Measurements from ENCODE around the gene EVL. TPM values are rescaled to one million over a fixed set of nuclear protein-coding genes. Genes with fewer than 3 reads are reported as not detected.

EVL gene
- total and polyA plus RNA-seq, 8 donors, result 23.0 to 68.4 (median 41.3) TPM

- Histone ChIP-seq H3K36me3 (no peaks in the 10 kb centered on the region), H3K27ac (no peak overlapping the region), H3K4me1 (no peaks in the 10 kb centered on the region), H3K4me3 (peak overlapping the region in 1 of 4 donors; percentile 18), H3K9me3 (no peaks in the 10 kb centered on the region), H3K27me3 (no peaks in the 10 kb centered on the region)
- TF ChIP-seq, protein P1, sequence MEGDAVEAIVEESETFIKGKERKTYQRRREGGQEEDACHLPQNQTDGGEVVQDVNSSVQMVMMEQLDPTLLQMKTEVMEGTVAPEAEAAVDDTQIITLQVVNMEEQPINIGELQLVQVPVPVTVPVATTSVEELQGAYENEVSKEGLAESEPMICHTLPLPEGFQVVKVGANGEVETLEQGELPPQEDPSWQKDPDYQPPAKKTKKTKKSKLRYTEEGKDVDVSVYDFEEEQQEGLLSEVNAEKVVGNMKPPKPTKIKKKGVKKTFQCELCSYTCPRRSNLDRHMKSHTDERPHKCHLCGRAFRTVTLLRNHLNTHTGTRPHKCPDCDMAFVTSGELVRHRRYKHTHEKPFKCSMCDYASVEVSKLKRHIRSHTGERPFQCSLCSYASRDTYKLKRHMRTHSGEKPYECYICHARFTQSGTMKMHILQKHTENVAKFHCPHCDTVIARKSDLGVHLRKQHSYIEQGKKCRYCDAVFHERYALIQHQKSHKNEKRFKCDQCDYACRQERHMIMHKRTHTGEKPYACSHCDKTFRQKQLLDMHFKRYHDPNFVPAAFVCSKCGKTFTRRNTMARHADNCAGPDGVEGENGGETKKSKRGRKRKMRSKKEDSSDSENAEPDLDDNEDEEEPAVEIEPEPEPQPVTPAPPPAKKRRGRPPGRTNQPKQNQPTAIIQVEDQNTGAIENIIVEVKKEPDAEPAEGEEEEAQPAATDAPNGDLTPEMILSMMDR (IDR thresholded peaks at IDR 0.05), result no peak
- 86% methylated on average over 10 of the region's 10 CpGs for WGBS, 2 donors
- intact Hi-C loops (cut with DNase I), result no loop called here
- FAIRE-seq, result no peak
- DNase-seq, result no peak
- peak in 1 of 4 donors; percentile 44 for ATAC-seq
Observed at GRCh38 chr14:100065942-100066574, 836 bp downstream of the EVL start.

DNA sequence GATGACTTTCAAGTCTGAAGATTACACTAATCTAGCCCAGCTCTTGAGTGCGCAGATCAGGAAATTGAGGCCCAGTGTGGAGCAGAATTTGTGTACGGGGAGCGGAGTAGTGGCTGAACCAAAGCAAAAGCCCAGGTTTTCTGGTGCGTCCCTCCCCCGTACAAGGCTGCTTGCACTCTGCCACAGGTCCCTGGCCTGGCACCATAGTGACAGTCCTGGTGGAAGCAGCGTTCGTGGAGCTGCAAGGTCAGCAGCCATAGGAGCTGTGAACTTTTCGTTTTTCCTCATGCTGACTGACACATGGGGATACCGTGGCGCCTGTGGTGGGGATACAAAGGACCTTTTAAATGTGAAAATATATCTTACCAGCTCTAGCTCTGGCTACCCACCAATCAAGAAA lies 1.7 kb downstream of the EVL start:
- 78 to 79% methylated on average over 10 of the region's 10 CpGs for WGBS, 2 donors
- Histone ChIP-seq H3K4me3 (peak overlapping the region in 1 of 4 donors; percentile 22), H3K36me3 (no peaks in the 10 kb centered on the region), H3K27ac (no peak overlapping the region), H3K9me3 (no peaks in the 10 kb centered on the region), H3K27me3 (no peaks in the 10 kb centered on the region), H3K4me1 (no peaks in the 10 kb centered on the region)
- intact Hi-C loops (cut with DNase I), result no loop called here
- ATAC-seq (no peak), DNase-seq (no peak), FAIRE-seq (no peak)
- TF ChIP-seq, protein P1 (IDR thresholded peaks at IDR 0.05), result no peak

- FAIRE-seq (no peak), DNase-seq (no peak), ATAC-seq (no peak)
- H3K27ac ChIP-seq, result no peak overlapping the region
- TF ChIP-seq, protein P1 (IDR thresholded peaks at IDR 0.05), result no peak
- WGBS, 2 donors, result 84 to 93% methylated on average over 6 of the region's 6 CpGs
- no peaks in the 10 kb centered on the region for H3K4me1 ChIP-seq
- no peaks in the 10 kb centered on the region for H3K27me3 ChIP-seq
- H3K36me3 ChIP-seq, result no peaks in the 10 kb centered on the region
- H3K9me3 ChIP-seq, result no peaks in the 10 kb centered on the region
- intact Hi-C loops (cut with DNase I), result no loop called here
- peak overlapping the region in 1 of 4 donors; percentile 22 for H3K4me3 ChIP-seq
Observed at GRCh38 chr14:100067481-100067880, 2.3 kb downstream of the EVL start.

- Histone ChIP-seq H3K4me3 (peak overlapping the region in 1 of 4 donors; percentile 22), H3K4me1 (no peaks in the 10 kb centered on the region), H3K36me3 (no peaks in the 10 kb centered on the region), H3K27me3 (no peaks in the 10 kb centered on the region), H3K9me3 (no peaks in the 10 kb centered on the region), H3K27ac (no peak overlapping the region)
- TF ChIP-seq, protein P1 (IDR thresholded peaks at IDR 0.05), result no peak
- no peak for FAIRE-seq
- DNase-seq, result no peak
- peak in 3 of 4 donors; percentile 48 to 58 (median 49) for ATAC-seq
- 88 to 91% methylated on average over 18 of the region's 18 CpGs for WGBS, 2 donors
- intact Hi-C loops (cut with DNase I), result no loop called here
Observed at GRCh38 chr14:100067971-100068959, 3.0 kb downstream of the EVL start.
